ENCODE results near the gene BCAP29. TPM values are rescaled to one million over a fixed set of nuclear protein-coding genes. Genes with fewer than 3 reads are reported as not detected.

Gene BCAP29
- total RNA-seq, 2 donors from 2014 or later, result 39.5 to 46.0 TPM

DNA sequence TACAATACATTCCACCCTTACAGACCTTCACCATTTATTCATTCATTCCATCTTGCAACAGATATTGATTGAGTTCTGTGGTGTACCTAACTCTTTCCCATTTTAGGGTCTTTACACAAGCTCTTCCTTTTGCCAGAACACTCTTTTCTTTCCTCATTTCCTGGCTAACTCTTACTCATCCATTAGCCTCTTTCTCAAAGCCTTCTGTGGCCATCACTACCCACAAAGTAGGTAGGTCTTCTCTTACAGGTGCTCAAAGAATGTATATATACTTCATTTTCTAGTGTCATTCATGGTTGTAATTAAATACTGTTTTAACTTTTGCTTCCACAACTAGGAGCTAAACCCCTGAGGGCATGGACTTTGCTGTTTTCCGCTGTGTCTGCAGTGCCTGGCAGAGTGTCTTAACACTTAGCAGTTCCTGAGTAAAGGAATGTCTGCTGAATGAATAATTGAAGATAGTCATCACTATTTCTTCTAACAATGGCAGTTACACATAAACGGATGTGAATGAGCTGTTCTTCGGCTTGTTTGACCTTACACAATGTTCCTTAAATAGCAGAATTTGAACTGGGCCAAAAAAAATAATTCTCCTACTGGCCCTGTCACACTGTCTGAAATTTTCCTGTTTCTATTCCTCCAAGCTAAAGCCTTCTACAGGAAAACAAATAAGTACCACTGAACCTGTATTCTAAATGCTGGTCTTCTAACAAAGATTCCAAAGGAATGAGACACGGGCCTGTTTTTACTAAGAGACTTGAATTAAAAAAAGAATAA, 15.1 kb downstream of the BCAP29 start:
- TF ChIP-seq, protein P1, sequence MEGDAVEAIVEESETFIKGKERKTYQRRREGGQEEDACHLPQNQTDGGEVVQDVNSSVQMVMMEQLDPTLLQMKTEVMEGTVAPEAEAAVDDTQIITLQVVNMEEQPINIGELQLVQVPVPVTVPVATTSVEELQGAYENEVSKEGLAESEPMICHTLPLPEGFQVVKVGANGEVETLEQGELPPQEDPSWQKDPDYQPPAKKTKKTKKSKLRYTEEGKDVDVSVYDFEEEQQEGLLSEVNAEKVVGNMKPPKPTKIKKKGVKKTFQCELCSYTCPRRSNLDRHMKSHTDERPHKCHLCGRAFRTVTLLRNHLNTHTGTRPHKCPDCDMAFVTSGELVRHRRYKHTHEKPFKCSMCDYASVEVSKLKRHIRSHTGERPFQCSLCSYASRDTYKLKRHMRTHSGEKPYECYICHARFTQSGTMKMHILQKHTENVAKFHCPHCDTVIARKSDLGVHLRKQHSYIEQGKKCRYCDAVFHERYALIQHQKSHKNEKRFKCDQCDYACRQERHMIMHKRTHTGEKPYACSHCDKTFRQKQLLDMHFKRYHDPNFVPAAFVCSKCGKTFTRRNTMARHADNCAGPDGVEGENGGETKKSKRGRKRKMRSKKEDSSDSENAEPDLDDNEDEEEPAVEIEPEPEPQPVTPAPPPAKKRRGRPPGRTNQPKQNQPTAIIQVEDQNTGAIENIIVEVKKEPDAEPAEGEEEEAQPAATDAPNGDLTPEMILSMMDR (conservative IDR thresholded peaks at IDR 0.05), result no peak
- Mint-ChIP-seq H3K4me1 (peaks cover 2% of the 10 kb centered on the region), H3K36me3 (ENCODE audit: low read depth) (peaks cover 22% of the 10 kb centered on the region), H3K27ac (no peak overlapping the region), H3K27me3 (ENCODE audit: insufficient read depth) (no peaks in the 10 kb centered on the region), H3K9me3 (no peaks in the 10 kb centered on the region), H3K4me3 (no peak overlapping the region)
- WGBS, 2 experiments (ENCODE audit: insufficient coverage in 1 of 2, insufficient read length in 1 of 2), result 91 to 92% methylated on average over 2 to 4 of the region's 4 CpGs
- Histone ChIP-seq H3K36me3 (ENCODE audit: control insufficient read depth, insufficient read depth, low read length) (peaks cover 25% of the 10 kb centered on the region), H3K4me1 (ENCODE audit: control insufficient read depth, insufficient read depth, low read length) (no peaks in the 10 kb centered on the region), H3K27ac (ENCODE audit: low read depth, low read length) (no peak overlapping the region), H3K9me3 (ENCODE audit: control insufficient read depth, low read length) (no peaks in the 10 kb centered on the region), H3K9ac (ENCODE audit: extremely low read depth, low read length, poor library complexity, severe bottlenecking) (no peak overlapping the region), H3K4me3 (ENCODE audit: low read length) (no peak overlapping the region), H3K27me3 (ENCODE audit: control insufficient read depth, insufficient read depth, low read length, poor library complexity, severe bottlenecking) (no peaks in the 10 kb centered on the region)
- no peak for DNase-seq

DNA sequence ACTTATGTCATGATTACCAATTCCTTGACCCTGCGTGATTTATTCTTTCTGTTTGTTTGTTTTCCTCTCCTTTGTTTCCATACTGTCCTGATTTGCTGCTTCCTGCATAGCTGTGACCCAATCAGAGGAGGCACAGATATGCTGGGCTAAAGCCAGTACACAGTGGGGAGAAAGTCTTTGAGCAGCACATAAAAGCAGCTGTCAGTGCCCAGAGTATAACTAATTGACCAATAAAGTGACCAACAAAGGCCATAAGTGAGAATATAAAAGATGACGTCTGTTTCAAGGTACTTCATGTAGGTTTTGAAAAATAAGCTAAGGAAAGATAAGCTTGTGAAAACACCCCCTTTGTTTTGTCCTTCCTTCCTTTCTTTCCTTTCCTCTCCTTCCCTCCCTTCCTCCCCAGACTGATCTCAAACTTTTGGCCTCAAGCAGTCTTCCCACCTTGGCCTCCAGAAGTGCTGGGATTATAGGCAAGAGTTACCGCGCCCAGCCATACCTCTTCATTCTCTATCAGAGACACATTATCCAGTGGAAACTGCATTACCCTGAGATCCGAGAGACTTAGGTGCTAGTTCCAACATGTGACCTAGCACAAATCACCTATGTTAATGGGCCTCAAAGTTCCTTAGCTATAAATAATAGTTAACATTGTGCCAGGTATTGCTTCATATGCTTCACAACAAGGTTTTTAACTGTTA, 17.0 kb downstream of the BCAP29 start:
- WGBS, 2 experiments (ENCODE audit: insufficient coverage in 1 of 2, insufficient read length in 1 of 2), result 88 to 93% methylated on average over 2 to 5 of the region's 5 CpGs
- no peak overlapping the region for H3K4me3 ChIP-seq (ENCODE audit: low read length)
- TF ChIP-seq, protein P1 (conservative IDR thresholded peaks at IDR 0.05), result no peak
- H3K9me3 Mint-ChIP-seq, result no peaks in the 10 kb centered on the region
- H3K9me3 ChIP-seq (ENCODE audit: control insufficient read depth, low read length), result no peaks in the 10 kb centered on the region
- no peaks in the 10 kb centered on the region for H3K27me3 Mint-ChIP-seq (ENCODE audit: insufficient read depth)
- no peaks in the 10 kb centered on the region for H3K27me3 ChIP-seq (ENCODE audit: control insufficient read depth, insufficient read depth, low read length, poor library complexity, severe bottlenecking)
- no peak overlapping the region for H3K9ac ChIP-seq (ENCODE audit: extremely low read depth, low read length, poor library complexity, severe bottlenecking)
- no peak overlapping the region for H3K27ac ChIP-seq (ENCODE audit: low read depth, low read length)
- peaks cover 8% of the 10 kb centered on the region for H3K4me1 Mint-ChIP-seq
- H3K4me1 ChIP-seq (ENCODE audit: control insufficient read depth, insufficient read depth, low read length), result no peaks in the 10 kb centered on the region
- peaks cover 21% of the 10 kb centered on the region for H3K36me3 Mint-ChIP-seq (ENCODE audit: low read depth)
- H3K4me3 Mint-ChIP-seq, result no peak overlapping the region
- peak overlapping the region; percentile 7 for H3K27ac Mint-ChIP-seq
- no peak for DNase-seq
- peaks cover 32% of the 10 kb centered on the region for H3K36me3 ChIP-seq (ENCODE audit: control insufficient read depth, insufficient read depth, low read length)

DNA sequence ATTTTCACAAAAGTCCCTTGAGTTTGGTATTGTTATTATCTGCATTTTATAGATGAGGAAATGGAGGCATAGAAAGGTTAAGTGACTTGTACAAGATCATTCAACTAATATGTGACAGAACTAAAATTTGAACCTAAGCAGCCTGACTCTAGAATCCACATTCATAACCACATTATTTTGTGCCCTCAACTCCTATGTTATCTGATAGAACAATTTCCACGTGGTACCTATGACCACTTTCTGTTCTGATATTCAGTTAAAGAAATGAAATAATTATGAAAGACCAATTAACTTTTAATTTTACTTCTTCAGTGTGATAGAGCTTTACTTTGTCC, 17.5 kb downstream of the BCAP29 start:
- Mint-ChIP-seq H3K27me3 (ENCODE audit: insufficient read depth) (no peaks in the 10 kb centered on the region), H3K4me3 (no peak overlapping the region), H3K36me3 (ENCODE audit: low read depth) (peaks cover 21% of the 10 kb centered on the region), H3K9me3 (no peaks in the 10 kb centered on the region), H3K27ac (no peak overlapping the region), H3K4me1 (peaks cover 10% of the 10 kb centered on the region)
- Histone ChIP-seq H3K27me3 (ENCODE audit: control insufficient read depth, insufficient read depth, low read length, poor library complexity, severe bottlenecking) (no peaks in the 10 kb centered on the region), H3K27ac (ENCODE audit: low read depth, low read length) (no peak overlapping the region), H3K9me3 (ENCODE audit: control insufficient read depth, low read length) (no peaks in the 10 kb centered on the region), H3K36me3 (ENCODE audit: control insufficient read depth, insufficient read depth, low read length) (peaks cover 33% of the 10 kb centered on the region), H3K9ac (ENCODE audit: extremely low read depth, low read length, poor library complexity, severe bottlenecking) (no peak overlapping the region), H3K4me1 (ENCODE audit: control insufficient read depth, insufficient read depth, low read length) (no peaks in the 10 kb centered on the region), H3K4me3 (ENCODE audit: low read length) (no peak overlapping the region)
- DNase-seq, result no peak
- 100% methylated on average over 1 of the region's 1 CpG; no CpG with 5 or more reads in 1 of the 2 experiments for WGBS, 2 experiments (ENCODE audit: insufficient coverage in 1 of 2, insufficient read length in 1 of 2)
- TF ChIP-seq, protein P1 (conservative IDR thresholded peaks at IDR 0.05), result no peak
